A673 (cell line): Measurements from ENCODE around the gene AQP6.

Experiments
- CTCF ChIP-seq: fragments of 300-800, 200-600 bp; sonication (generic); conservative IDR thresholded peaks from 2 replicates; pipeline ENCODE4 v1.5.1; 2017; ENCODE audit warnings: low read depth, mild to moderate bottlenecking, antibody characterized with exemption, low read length, moderate library complexity, mixed read lengths
- EZH2 ChIP-seq: fragments of 200-600 bp; sonication (generic); IDR thresholded peaks from 2 replicates; pipeline ENCODE4 v1.6.1; 2017; ENCODE audit warnings: borderline replicate concordance, low read depth, mild to moderate bottlenecking, mixed read lengths, antibody characterized with exemption, low read length; ENCODE audit not compliant: poor library complexity, severe bottlenecking

- no peak for TF ChIP-seq CTCF
- TF ChIP-seq EZH2: no peak
Observed at GRCh38 chr12:49932533-49933130, 40.1 kb upstream of the AQP6 start.
